AG10803 (cell line): ENCODE measurements around the gene PTK6.

Source experiments
- DNase-seq: peaks from one replicate; pipeline ENCODE4 v3.0.0; 2010; ENCODE audit warnings: low read depth
- H3K4me3 ChIP-seq: 2 replicates; pipeline ENCODE4 v1.5.1; 2011; ENCODE audit warnings: mild to moderate bottlenecking, low read length, control low read depth
- TF ChIP-seq, protein P1 (sequence below): conservative IDR thresholded peaks from 2 replicates; pipeline ENCODE4 v1.5.1; 2011; ENCODE audit warnings: mild to moderate bottlenecking, low read length, control low read depth, inconsistent platforms

PTK6 gene

DNA sequence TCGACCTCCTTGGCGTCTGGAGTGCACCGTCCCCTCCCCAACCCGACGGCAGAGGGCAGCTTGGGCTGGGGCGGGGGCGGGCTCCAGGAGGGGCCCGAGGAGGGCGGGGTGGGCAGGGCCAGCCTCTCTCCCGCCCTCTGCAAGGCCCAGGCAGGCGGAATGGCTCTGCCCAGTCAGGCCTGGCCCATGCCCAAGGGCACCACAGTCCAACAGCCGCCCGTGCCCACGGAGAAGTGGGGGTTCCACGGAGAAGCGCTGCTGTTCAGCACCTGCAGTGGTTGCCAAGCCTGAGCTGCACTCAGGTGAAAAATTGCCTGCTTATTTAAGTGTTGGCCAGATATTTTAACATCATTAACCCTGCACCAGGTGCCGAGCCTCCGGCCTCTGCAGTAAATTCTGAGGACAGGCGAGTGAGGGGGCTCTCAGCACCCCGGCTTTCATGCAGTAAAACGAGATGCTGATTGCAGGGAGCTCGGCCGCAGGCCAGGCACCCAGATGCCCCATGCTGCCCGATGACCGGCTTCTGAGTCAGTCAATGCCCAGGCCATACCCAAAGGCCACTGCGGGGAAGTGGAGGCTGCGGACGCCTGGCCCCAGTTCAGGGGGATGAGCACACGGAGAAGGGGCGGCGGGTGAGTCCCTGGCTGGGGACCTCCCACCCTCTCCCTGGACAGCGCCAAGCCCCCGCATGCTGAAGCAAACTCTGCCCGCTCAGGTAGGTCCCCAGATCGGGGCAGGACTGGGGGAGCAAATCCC is 10.7 kb upstream of the PTK6 start, which contains the start of gene SRMS:
SRMS (minus strand) TSS at position 25 of the 756 bp plus-strand sequence. CDS start 286 bp downstream, outside the sequence.
- no peak within 1 kb of the TSS for H3K4me3 ChIP-seq
- TF ChIP-seq, protein P1, sequence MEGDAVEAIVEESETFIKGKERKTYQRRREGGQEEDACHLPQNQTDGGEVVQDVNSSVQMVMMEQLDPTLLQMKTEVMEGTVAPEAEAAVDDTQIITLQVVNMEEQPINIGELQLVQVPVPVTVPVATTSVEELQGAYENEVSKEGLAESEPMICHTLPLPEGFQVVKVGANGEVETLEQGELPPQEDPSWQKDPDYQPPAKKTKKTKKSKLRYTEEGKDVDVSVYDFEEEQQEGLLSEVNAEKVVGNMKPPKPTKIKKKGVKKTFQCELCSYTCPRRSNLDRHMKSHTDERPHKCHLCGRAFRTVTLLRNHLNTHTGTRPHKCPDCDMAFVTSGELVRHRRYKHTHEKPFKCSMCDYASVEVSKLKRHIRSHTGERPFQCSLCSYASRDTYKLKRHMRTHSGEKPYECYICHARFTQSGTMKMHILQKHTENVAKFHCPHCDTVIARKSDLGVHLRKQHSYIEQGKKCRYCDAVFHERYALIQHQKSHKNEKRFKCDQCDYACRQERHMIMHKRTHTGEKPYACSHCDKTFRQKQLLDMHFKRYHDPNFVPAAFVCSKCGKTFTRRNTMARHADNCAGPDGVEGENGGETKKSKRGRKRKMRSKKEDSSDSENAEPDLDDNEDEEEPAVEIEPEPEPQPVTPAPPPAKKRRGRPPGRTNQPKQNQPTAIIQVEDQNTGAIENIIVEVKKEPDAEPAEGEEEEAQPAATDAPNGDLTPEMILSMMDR: no peak

DNA sequence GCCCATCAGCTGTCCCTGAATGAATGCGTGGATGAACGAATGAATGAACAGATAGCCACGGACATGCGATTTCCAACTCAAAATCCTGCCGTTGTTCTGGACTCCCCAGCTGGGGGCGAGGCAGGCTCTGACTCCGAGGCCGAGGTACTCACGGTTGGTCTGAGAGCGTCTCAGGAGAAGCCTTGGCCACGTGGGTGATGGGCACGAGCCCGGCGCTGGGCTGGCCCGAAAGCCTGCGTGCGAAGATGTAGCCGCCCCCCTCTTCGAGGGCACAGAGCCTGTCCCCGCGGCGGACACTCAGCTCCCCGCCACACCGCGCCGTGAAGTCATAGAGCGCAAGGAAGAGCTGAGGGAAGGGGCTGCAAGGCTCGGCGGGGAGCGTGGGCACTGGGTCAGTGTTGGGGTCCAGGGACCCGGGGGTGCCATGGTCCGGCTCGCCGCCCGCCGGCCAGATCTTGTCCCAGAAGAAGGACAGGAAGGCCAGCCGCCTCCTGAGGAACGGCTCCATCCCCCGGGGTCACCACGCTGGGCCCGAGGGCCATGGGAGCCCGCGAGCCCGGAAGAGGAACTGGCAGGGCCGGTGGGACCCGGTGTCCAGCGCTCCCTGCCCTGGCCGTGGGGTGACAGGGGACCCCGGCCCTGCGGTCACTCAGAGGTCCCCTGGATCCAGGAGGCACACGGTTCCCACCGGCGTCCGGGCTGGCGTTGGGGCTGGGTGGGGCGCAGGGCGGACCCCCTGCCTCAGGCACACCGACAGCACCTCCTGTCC is 10.0 kb upstream of the PTK6 start:
- TF ChIP-seq, protein P1: no peak
- no peak for DNase-seq
- H3K4me3 ChIP-seq: no peak overlapping the region

More for the DNA sequence above, 10.7 kb upstream of the PTK6 start, which contains the start of gene SRMS:
- DNase-seq: no peak

DNA sequence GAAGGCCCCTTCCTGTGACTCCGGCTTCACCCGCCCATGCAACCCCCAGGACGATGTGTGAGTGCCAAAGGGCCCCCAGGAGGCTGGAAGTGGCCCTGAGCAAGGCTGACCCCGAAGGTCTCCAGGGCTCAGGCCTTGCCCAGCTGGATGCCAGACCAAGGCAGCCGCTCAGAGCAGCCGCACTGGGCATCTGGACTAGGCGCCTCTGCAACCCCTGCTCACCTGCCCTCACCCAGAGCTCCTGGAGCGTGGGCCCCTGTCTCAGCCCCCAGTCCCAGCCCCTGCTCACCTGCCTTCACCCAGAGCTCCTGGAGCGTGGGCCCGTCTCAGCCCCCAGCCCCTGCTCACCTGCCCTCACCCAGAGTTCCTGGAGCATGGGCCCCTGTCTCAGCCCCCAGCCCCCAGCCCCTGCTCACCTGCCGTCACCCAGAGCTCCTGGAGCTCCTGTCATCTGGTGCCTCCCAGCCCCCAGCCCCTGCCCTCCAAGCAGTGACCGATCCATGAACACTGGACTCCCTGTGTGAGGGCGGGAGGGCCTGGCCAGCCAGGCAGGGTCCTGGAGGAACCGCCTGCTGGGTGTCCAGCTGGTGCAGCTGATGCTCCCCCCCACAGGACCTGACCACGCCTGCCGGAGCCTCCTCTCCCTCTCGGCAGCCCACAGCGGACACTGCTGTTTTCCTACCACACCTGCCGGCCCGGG is 9.2 kb upstream of the PTK6 start:
- no peak overlapping the region for H3K4me3 ChIP-seq
- TF ChIP-seq, protein P1: no peak
- DNase-seq: no peak

DNA sequence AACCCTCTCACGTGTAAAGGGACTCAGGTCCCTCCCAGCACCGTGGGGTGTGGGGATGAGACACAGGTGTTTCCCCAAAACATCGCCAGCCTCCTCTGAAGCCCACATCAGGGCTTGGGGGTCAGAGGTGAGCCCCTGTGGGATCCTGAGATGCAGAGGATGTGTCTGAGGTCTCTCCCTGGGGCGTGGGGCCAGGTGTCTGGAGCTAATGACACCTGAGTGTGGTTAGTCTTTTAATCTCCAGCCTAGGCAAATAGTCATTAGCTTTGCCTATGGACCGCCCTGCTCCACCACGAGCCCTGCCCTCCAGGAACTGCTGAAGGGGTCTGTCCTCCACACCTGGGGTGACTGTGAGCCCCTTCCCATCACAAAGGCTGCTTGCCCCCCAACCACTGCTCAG is 8.6 kb upstream of the PTK6 start:
- no peak for DNase-seq
- H3K4me3 ChIP-seq: no peak overlapping the region
- TF ChIP-seq, protein P1: no peak

DNA sequence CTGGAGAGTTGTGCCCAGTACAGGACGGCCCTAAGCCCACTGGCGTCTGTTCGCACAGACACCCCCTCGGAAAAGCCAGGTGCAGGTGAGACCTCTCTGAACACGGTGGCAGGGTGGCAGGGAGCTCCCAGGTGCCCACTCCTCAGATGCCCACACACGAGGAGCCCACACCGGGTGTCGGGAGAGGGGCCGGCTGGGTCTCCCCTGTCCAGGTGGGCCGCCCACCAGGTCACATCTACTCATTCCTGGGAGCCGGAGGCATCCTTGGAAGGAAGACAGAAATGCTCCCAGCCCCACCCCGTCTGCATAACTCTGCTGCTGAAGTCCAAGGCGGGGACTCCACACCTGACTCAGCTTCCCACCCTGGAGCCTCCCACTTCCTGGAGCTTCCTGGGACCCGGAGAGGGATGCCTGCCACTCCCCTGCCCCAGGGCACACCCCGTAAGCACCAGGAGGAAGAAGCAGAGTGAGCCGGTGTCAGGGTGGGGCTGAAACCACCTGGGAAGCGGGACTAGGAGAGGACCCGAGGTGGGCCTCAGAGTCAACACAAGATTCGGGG is 7.9 kb upstream of the PTK6 start:
- no peak for DNase-seq
- TF ChIP-seq, protein P1: no peak
- H3K4me3 ChIP-seq: no peak overlapping the region

DNA sequence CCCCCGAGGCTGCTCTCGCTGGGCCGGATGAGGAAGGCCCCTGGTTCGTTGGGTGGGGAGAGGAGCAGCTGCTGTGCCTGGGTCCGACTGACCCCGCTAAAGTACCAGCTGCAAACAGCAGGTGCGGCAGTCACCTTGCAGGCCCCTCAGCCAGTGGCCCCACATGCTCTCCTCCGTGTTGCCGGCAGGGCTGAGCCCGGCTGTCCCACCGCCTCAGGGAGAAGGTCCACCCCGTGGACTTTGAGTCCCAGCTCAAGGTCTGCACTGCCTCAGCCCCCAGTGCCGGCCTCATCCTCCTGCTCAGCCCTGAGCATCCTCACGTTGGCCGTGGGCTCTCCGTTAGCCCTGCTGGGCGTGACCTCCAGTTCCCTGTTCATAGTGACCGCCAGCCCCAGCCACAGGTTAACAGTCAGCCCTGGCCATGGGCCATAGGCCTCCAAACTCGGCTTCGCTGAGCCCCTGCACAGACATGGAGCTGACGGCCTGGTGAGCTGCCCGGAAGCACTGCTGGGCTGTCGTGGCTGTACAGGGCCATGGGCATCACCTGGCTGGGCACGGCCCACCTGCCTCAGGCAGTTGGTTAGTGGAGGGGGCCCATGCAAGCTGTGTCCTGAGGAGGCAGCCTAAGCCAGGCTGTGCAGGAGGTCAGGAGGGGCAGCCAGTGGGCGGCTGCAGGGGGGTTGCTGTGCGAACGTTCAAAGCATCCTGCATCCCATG is 7.2 kb upstream of the PTK6 start:
- TF ChIP-seq, protein P1: no peak
- no peak for DNase-seq
- H3K4me3 ChIP-seq: no peak overlapping the region
